Kidney glomerular epithelial cell (primary cell): Measurements from ENCODE around the gene STXBP6.
A peak's percentile ranks its signal among the peaks of the same experiment; 100 is the strongest.
"Not testable (repeated sequence)": the region's sequence is repeated elsewhere in the genome, so short reads cannot be mapped to it uniquely, and the experiment has no call there.

Source experiments
- DNase-seq: peaks from one replicate; lab custom pipeline; 2025; lab: John Stamatoyannopoulos, UW

Gene STXBP6

DNA sequence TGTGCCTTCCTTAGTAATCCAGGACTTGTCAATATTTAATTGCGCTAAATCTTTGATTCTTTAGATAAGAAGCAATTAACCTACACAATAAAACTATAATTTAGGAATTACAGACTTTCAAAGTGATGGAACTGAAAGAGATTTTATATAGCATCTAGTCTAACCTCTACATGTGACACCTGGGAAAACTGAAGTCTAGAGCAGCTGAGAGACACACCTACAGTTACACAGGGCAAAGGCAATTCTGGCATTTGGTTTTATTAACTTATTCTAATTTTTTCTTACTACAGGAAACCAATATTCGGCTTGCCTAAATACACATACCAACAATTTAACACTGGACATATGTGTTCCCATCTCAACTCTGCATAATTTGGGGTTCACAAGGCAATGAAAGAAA lies 196.5 kb downstream of the STXBP6 start:
- no peak for DNase-seq

DNA sequence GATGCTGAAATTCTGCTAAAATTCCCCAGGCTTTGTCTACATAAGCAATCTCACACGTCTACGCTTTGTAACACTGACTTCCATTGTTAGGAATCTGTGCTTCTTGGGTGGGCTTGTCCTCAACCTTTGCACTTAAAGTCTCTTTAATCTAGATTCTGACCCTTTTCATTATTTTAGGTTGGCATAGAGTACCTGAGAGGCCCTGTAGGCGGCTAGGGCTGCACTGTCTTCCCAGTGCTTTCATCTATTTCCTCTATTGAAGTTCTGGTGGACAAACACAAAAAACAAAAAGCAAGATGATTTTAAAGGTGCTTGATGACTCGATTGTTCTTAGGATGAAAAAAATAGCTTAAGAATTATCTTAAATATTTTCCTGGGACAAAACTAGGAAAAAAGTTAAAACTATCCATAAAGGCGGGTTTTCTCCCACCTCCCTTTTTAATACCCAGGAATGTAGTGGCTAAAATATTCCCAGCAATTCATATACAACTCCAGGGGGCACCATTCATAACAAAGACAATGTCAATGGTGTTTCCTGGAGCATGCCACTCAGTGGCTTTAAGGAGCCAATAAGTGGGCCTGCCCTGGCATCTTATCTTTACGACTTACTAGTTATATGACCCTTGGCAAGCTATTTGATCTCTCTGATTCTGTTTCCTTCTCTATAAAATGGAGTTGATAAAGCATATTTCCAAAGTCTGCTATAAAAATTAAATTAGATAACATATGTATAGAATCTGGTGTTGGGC lies 197.5 kb downstream of the STXBP6 start:
- DNase-seq, result no peak

GRCh38 chr14:24851837-24852236 lies 198.1 kb downstream of the STXBP6 start:
- no peak for DNase-seq

GRCh38 chr14:24851406-24851805 lies 198.5 kb downstream of the STXBP6 start:
- no peak for DNase-seq

DNA sequence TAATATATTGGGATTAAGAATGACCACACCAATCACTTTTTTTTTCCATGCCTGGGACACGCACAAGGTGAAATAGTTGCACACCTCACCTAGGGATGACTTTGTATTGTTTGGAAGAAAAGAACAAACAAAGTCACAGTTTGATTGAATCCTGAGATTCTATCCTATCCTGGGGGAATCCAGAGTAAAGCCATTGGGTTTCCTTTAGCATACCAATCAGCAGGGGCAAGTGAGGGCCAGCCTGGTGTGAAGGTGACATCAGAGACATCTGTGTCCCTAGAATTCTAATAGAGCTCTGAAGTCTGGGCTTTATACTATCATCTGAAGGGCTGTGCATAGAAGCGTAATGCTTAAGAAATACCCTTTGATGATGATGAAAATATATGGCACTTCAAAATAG lies 199.9 kb downstream of the STXBP6 start:
- DNase-seq, result no peak

GRCh38 chr14:24849471-24849870 lies 200.5 kb downstream of the STXBP6 start:
- no peak for DNase-seq

GRCh38 chr14:24848102-24848790 lies 201.7 kb downstream of the STXBP6 start:
- DNase-seq, result no peak

DNA sequence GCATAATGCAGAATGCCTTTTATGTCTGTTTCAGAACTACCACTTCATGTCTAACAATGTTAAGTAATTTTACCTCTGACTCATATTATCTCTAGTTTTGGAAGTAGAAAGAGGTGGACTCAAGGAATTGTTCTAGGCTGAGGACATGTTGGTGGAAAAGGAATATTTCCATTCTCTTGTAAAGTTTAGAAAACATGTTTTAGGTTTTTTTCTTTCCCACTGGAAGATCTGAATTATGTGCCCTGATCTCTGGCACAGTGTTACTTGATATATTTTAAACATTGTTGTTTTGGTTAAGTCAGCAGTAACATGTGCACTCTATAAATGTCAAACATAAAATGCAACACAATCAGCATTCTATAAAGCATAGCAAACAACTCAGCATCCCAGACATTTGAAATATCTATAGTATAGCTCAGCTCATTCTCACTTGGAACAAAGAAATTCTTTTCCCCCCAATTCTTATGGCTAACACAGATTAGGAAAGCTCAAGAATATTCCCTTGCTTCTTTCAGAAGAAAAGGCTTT lies 202.3 kb downstream of the STXBP6 start:
- no peak for DNase-seq

GRCh38 chr14:24846261-24846660 lies 203.7 kb downstream of the STXBP6 start:
- no peak for DNase-seq

GRCh38 chr14:24845851-24846250 lies 204.1 kb downstream of the STXBP6 start:
- no peak for DNase-seq

- DNase-seq, result no peak
These were observed 205.9 kb downstream of the STXBP6 start for GRCh38 chr14:24844011-24844410.

DNA sequence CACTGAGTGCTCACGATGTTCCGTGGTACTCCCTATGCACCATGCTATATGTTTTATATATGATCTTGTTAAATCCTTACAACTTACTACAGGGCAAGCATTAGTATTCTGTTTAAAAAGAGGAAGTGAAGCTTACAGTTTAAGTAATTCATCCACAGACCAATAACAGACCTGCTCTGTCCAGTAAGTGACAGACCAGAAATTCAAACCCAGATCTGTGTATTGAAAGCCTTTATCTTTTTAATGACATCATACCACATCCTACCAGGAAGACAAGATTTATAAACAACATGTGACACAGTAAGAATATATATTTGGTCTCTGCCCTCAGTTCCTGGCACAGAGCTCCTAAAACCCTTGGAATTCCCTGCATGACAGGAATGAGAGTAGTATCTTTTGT lies 206.5 kb downstream of the STXBP6 start:
- no peak for DNase-seq

DNA sequence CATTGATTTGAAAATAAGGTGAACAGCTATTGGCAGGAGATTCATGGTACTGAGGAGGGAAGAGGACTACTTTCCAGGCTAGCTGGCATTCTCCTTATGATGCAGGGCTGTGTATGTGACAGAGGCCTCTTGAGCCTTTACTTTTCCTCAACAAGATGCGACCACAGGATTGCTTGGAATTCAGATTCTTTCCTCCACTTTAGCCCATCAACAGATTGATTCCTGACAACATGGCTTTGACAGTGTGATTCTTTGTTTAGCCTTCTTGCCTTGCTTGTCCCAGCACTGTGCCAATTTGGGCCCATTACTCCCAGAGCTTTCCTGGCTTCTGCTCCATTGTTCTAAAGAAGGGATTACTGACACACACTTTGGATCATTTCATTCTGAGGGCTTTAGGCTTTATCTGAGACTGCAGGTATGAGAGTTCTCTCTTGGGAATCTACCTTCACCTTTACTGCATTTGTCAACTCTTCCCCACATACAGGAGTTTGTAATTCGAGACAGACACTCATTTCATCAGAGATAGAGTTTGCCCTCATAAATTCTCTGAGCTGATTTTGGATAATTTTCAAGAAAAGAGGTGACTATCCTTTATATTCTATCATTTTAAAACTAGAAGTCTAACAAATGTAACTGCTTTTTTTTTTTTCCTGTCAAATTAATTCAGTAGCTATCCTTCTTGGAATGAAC lies 209.6 kb downstream of the STXBP6 start:
- DNase-seq, result no peak

- DNase-seq, result no peak
These were observed 210.2 kb downstream of the STXBP6 start for GRCh38 chr14:24839617-24840203.

DNA sequence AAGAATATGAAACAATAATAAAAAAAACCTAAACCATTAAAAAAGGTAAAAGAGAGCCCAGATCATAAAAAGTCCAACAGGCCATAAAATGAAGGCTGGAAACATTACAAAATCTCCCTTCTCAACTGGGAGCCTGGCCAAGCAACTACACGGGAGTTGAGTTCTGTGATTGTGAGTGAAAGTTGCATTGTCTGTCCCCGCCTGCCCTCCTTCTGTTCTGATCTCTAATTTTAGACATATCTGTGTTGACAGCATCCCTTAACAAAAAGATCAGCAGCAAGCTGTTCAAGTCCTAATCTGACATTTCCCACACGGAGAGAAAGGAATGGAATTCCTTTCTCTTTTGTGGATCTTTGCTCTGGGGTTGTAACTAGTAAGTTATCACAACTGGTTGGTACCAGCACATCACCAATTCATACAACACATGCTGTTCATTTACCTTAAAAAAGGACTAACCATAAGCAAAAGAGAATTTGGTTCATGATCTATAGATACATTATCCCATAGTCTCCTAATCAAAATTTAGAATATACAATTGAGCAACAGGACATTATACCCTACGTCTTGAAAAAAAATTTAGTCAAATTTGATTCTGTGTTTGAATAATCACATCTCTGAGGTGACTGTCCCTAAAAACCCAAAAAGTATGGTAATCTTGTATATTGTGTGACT lies 210.9 kb downstream of the STXBP6 start:
- DNase-seq, result no peak

GRCh38 chr14:24837280-24838046 lies 212.5 kb downstream of the STXBP6 start:
- peak; percentile 89 for DNase-seq

GRCh38 chr14:24836324-24836723 lies 213.6 kb downstream of the STXBP6 start:
- not testable (repeated sequence) for DNase-seq

GRCh38 chr14:24834956-24835355 lies 215.0 kb downstream of the STXBP6 start:
- DNase-seq, result no peak

DNA sequence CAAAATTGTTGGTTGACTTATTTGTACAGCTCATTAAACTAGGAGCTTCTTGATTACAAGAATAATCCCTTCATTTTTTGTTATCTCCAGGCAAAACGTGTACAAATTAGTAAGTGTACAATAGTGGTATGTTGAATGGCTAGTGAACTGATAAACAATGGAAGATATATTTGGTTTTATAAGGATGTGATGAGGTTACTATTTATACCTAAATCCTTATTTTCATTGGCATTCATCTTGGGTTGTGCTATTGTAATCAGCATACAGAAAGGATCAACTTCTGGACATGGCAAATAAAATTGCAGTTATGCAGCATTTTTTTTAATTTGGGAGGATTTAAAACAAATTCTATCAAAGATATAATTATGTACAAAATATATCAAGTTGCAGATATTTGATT lies 216.6 kb downstream of the STXBP6 start:
- no peak for DNase-seq

DNA sequence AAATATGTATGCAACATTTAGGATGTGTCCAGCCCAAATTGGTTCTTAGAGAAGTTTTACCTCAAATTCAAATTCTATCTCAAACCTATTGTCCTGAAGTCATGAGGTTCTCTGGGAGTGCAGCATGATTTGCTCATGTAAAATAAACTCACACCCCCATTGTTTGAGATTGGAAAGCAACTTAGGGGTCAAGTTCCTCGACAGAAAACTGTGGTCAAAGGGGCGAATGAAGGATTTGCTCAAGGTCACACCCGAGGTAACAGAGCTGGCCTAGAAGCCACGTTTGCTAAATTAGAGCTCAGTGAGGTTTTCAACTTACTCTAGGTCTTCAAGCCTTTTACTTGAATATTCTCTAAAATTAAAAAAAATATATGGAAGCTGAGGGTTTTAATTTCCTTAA lies 218.3 kb downstream of the STXBP6 start:
- DNase-seq, result no peak

DNA sequence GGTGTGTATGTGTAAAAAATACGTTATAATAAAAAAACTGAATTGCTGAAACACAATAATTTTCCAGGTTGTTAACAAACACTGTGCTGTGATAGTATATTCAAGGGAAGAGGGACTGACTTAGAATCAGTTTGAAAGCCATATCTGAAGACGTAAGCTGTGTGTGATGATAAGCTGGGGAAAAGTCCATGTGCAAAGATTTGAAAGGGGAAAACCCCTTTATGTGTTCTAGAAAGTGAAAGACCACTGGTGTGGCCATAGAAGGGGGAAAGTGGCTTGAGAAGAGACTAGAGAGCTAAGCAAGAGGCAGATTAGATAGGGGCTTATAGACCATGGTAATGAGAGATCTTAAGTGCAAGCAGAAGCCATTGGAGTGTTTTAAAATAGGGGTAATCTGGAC lies 220.1 kb downstream of the STXBP6 start:
- DNase-seq, result no peak
